Lower leg skin (tissue), 4 donors: ENCODE measurements around the gene SWAP70. TPM values are rescaled to one million over a fixed set of nuclear protein-coding genes. Genes with fewer than 3 reads are reported as not detected.

Source experiments
- DNase-seq, 2 donors: peaks; one replicate each; pipeline ENCODE4 v3.0.0-alpha.2; 2019; ENCODE audit warnings: low spot score in 2 of 2
- H3K4me3 ChIP-seq: fragments of 200-600 bp; sonication (generic); 2 replicates; pipeline ENCODE4 v1.5.1; 2017; ENCODE audit warnings: mild to moderate bottlenecking, low read depth; ENCODE audit not compliant: poor library complexity, severe bottlenecking
- CTCF ChIP-seq, 3 donors: fragments of 450-650 bp; IDR thresholded peaks; one replicate each; pipeline ENCODE4 v1.5.1; 2016; ENCODE audit warnings: antibody characterized with exemption in 3 of 3, mild to moderate bottlenecking in 3 of 3, moderate library complexity in 2 of 3
- POLR2A ChIP-seq, 2 donors: fragments of 450-650 bp; IDR thresholded peaks; one replicate each; pipeline ENCODE4 v1.6.1; 2016 to 2017; ENCODE audit warnings: antibody characterized with exemption in 2 of 2, mild to moderate bottlenecking in 1 of 2, moderate library complexity in 1 of 2
- WGBS, 2 donors: methylation state at CpG; one replicate each; pipeline ENCODE4 v1.1.5; 2018; 5-methylcytosine and 5-hydroxymethylcytosine counted together
- intact Hi-C: fragments of 100-400 bp; cut with DNase I; formaldehyde crosslinking; loops from one replicate; pipeline ENCODE4 v1.15.0; 2023; ENCODE audit warnings: low total_unique reads
- total RNA-seq, 4 donors: library from RNA; depleted of rRNA; stranded (reverse); fragments of >200 nt; gene quantifications; one replicate each; pipeline ENCODE4 v1.1.0, GENCODE V29; 2016

The SWAP70 gene
- total RNA-seq, 4 donors from 2014 or later: 40.8 to 83.1 (median 56.3) TPM

- no peak for DNase-seq
- no peak overlapping the region for H3K4me3 ChIP-seq
- intact Hi-C loops: no loop called here
- no peak for TF ChIP-seq CTCF (IDR thresholded peaks at IDR 0.05)
These were observed 132.4 kb downstream of the SWAP70 start for GRCh38 chr11:9796266-9796665.

- no peak overlapping the region for H3K4me3 ChIP-seq
- TF ChIP-seq CTCF (IDR thresholded peaks at IDR 0.05) (no peak), POLR2A (IDR thresholded peaks at IDR 0.05) (no peak)
- intact Hi-C loops: no loop called here
- WGBS, 2 donors: 73 to 74% methylated on average over 5 of the region's 5 CpGs
- DNase-seq: peak in 1 of 2 donors; percentile 50
These were observed 133.0 kb downstream of the SWAP70 start for GRCh38 chr11:9796854-9797253.

DNA sequence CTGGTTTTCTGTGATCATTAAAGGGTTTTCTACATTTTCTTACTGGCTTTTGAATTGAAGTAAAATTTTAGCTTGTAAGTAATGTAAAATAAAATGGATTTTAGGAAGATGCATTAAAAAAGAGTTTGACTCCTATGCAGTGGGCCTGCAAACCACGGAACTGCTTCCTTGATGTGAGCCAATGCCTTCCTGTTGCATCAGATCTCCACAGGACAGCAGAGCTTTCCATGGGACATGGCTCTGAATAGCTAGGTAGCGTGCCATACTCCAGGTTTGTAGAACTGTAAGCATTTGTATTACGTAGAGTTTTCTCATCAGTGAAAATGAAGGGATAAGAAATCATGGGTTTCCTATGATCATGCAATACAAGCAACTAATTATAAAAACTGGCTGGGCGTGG is 133.4 kb downstream of the SWAP70 start:
- DNase-seq: no peak
- 91% methylated on average over 4 of the region's 4 CpGs for WGBS, 2 donors
- H3K4me3 ChIP-seq: no peak overlapping the region
- intact Hi-C loops: no loop called here
- TF ChIP-seq POLR2A (IDR thresholded peaks at IDR 0.05) (no peak), CTCF (IDR thresholded peaks at IDR 0.05) (no peak)

DNA sequence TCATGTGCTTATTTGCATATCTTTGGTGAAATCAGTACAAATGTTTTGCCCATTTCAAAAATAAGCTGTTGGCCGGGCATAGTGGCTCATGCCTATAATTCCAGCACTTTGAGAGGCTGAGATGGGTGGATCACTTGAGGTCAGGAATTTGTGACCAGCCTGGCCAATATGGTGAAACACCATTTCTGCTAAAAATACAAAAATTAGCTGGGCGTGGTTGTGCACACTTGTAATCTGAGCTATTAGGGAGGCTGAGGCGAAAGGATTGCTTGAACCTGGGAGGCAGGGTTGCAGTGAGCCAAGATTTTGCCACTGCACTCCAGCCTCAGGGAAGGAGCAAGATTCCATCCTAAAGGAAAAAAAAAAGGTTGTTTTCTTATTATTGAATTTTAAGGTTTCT is 136.0 kb downstream of the SWAP70 start:
- TF ChIP-seq CTCF (IDR thresholded peaks at IDR 0.05) (no peak), POLR2A (IDR thresholded peaks at IDR 0.05) (no peak)
- no peak overlapping the region for H3K4me3 ChIP-seq
- 57 to 62% methylated on average over 3 of the region's 3 CpGs for whole genome bisulfite sequencing, 2 donors
- intact Hi-C loops: no loop called here
- no peak for DNase-seq

- DNase-seq: peak in 1 of 2 donors; percentile 39
These were observed 138.5 kb downstream of the SWAP70 start for GRCh38 chr11:9802291-9802861.

More at GRCh38 chr11:9802291-9802861, 138.5 kb downstream of the SWAP70 start:
- no peak overlapping the region for H3K4me3 ChIP-seq
- TF ChIP-seq CTCF (IDR thresholded peaks at IDR 0.05): no peak
- TF ChIP-seq POLR2A (IDR thresholded peaks at IDR 0.05): no peak
- WGBS, 2 donors: 28 to 30% methylated on average over 3 of the region's 3 CpGs
- intact Hi-C loops: no loop called here

Other genes starting within 250 kb of the SWAP70 start
- 10 to 100 TPM; 17.8 to 44.2 (median 30.9) TPM for gene ZNF143, start 203.1 kb upstream of the SWAP70 start, total RNA-seq
- 100 to 1,000 TPM in 2 of 4 donors, 10 to 100 TPM in 2; 67.5 to 135 (median 107) TPM for gene WEE1, start 90.4 kb upstream of the SWAP70 start, total RNA-seq